Fibroblast of gingiva (primary cell): Measurements from ENCODE around the gene ERAL1.
"Not testable (repeated sequence)": the region's sequence is repeated elsewhere in the genome, so short reads cannot be mapped to it uniquely, and the experiment has no call there.

Experiments used
- DNase-seq: peaks from one replicate; pipeline ENCODE4 v3.0.0-alpha.2; 2011; ENCODE audit warnings: low read depth

ERAL1 gene

DNA sequence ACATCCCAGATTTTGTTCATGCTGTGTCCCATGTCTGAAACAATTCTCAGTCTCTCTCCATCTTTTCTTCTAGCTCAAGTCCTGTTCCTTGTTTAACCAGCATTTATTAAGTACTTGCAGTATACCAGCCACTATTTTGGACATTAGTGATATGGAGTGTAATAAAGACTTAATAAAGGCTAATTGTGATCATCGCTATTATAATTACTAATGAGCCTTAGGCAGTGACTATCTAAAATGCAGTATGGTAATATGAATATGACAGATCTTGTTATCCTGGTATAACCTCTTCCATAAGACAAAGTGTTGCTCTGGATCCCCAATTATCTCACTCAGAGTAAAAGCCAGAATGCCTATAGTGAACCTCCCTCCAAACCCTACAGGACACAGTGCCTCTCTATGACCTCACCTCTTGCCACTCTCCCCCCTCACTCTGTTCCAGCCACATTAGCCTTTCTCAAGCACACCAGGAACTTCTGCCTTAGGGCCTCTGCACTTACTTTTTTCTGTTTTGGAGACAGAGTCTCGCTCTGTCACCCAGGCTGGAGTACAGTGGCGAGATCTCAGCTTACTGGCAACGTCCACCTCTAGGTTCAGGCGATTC lies 44.5 kb downstream of the ERAL1 start:
- no peak for DNase-seq

DNA sequence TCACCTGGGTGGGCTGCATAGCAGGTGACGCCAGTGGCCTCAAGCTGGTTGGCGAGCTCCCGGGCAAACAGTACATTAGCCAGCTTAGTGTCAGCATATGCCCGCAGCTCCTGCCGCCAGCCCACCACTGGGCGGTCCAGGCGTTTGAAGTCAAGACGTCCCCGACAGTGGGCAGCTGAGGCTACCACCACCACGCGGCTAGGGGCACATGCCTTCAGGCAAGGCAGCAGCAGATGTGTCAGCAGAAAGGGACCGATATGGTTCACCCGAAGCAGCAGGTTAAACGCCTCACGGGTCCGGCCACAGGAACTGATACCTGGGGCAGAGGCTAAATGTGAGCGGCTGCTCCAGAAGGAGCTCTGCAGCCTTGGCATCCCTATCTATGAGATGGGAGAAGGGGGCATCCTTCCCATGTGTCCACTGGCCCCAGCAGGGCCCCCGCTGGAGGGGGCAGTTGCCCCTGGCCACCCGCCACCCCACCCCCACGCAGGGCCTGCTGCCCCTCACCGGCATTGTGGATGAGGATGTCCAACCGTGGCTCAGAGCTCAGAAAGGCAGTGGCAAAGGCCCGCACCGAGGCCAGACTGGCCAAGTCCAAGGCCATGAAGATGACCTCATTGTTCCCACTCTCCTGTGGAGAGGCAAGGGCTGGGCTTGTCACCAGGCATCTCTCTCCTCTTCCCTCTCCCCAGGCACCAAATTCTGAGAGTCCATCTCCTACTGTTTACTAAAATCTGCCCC lies 46.3 kb downstream of the ERAL1 start:
- no peak for DNase-seq

DNA sequence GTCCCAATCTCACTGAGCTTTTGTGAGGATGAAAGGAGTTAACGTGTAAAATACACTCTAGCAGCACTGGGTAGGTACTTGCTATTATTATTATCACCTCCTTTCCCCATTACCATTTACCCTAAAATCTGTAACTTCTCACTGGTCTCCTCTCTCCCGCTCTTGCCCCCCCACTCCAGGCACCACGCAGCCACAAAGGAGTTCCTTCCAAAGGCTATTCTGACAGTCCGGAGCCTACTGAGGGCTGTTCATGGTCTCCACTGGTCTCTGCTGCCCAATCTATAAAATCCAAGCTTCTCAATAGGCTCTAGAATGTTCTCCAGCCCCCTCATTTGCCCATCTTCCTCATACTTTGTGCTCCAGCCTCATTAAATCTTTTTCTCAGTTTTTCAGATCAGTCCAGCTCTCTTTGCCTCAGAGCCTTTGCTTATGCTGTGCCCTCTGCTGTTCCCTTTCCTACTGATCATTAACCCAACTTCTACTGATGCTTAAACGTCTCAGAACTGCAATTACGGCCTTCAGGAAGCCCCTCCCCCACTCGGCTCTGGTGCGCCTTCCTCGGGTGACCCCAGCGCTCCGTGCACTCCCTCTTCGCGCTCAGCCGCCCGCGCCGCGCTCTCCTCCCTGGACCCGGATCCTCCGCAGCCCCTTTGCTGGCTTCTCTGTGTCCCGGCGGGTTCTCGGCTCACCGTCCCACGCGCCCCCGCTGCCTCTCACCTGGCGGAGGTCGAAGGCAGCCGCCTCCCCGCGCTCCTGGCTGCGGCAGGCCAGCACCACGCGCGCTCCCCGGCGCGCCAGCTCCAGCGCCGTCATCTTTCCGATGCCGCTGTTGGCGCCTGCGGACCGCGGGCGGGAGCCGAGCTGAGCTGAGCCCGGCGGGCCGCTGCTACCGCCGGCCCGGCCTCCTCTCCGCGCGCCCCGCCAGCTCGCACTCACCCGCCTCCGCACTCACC lies 47.3 kb downstream of the ERAL1 start:
- DNase-seq: no peak

DNA sequence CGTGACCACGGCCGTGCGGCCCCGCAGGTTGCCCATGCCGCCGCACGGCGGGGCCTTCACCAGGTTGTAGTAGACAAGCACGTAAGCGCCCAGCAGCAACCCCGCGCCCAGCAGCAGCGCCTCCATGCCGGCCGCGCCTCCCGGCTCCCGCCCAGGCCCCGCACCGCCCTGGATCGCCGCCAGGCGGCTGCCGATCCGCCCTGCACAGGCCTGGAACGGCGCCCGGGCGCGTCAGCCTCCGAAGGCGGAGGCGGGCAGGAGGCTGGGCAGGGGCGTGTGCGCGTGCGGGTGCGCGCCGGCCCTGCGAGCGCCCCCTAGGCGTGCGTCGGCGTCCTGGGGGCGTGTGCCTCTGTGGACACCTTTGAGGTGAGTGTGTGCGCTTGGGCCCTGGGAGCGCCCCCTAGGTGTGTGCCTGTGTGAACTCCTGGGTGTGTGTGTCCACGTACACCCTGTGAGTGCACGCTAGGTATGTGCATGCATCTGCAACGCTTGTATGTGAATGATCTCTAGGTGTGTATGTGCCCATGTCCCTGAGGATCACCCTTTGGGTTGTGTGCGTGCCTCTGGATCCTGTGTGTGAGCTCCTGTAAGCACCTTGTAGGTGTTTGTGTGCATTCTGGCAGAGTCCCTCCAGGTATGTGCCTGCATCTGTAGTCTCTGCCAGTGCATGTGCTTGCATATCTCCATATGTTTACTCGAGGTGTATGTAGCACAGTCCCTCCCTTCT lies 48.2 kb downstream of the ERAL1 start, which contains the start of gene DHRS13:
TSS of gene DHRS13 (minus strand) at position 261 of the 727 bp plus-strand sequence. CDS start at position 126, 135 bp downstream.
- peak; percentile 75 for DNase-seq

DNA sequence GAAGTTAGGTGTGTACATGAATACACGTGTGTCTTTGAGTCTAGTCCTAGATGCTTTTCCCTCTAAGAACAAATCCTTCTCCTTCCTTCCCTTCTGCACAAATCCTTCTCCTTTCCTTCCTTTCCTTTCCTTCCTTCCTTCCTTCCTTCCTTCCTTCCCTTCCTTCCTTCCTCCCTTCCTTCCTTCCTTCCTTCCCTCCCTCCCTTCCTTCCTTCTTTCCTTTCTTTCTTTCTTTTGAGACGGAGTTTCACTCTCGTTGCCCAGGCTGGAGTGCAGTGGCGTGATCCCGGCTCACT lies 48.7 kb downstream of the ERAL1 start:
- DNase-seq: not testable (repeated sequence)

DNA sequence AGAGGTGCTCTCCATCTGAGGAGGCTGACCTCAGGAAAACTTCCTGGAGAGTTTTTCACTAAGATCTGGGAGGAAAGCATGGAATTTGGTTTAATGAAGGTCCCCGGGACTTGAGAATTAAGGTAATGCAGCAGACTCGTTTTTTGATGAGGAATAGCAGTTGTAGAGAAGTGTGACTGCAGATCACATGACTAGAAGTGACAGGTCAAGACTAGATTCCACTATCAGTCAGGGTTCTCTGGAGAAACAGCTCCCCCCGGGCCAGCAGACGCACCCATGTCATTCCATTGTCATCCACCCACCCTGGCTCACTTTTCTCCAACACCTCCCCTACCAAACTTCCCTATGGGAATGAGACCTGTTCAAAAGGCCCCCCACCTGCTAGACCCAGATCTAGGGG lies 50.0 kb downstream of the ERAL1 start:
- no peak for DNase-seq

DNA sequence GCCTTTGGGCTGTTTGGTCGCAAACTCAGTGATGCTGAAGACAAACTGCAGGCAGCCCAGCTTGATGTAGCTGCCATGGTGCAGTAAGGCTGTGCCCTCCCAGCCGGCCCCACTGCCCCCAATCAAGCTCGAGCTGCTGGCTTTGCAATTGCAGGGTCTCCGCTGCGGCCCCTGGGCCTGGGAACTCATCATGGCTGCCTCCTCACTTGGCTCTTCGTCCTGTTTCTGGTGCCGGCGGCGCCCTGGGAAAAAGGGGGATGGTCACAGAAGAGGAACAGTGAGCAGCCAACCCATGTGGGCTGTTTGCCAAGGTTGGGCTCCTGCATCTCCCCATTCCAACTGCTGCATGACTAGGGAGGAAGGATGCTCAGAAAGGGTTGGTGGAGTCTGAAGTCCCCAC lies 51.5 kb downstream of the ERAL1 start:
- no peak for DNase-seq

DNA sequence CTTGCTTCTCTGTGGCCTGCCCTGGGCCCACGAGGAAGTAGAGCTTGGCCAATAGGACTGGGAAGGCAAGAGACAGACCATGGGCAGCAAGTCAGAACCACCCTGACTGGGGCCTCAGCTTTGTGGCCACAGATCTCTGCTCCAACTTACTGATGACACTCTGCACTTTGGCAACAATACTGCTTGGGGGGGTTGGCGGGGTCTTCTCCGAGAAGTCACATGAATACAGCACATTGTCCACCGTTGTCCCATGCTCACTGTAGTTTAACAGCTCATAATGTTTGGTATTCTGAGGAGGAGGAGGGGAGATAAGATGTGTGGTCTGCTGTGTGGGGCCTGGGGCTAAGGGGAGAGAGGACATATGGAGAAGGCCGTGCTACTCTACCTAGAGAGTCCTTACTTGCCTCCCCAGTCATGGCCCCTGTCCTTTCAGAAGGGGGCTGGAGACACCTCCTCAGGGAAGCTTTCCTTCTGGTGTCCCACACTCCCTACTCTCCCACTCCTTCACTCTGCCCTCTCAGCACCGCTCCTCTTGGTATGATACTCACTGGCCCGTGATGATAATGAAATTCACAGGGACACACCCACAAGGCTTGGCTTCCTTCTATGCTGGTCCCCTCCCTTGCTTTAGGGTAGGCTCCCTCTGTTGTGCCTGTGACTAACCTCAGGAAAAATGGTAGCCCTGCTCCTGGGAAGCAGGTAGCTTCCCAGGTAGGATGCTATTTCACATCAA lies 52.1 kb downstream of the ERAL1 start:
- DNase-seq: no peak

DNA sequence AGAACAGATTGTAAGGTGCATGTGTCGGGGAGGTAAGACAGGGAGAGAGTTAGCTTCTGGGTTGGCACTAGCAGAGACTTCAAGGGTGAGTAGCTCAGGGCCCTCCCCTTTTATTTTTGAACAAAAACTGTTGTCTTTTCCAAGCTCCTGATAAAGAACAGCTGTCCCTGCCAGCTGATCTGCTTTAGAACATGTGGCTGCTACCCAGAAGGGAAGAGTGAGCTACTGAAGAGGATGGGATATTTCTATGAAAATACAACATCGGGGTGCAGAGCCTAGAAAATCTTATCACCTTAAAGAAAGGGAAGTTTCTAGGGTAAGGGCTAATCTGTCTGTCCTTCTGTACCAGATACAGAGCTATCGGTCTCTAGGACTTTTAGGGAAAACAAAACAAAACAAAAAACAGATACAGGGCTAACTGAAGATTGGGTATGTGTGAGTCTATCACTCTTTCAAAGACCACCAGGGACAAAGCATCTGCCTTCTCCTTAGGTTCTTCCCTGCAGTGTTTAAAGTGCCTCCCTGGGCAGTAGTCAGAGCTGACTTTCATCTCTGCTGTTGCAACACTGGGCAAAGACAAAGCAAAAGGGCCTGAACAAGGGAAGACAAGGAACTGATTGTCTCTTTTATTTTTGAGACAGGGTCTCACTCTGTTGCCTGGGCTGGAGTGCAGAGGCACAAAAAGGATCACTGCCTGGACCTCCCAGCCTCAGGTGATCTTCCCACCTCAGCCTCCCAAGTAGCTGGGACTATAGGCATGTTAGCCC lies 53.1 kb downstream of the ERAL1 start:
- DNase-seq: peak; percentile 49

DNA sequence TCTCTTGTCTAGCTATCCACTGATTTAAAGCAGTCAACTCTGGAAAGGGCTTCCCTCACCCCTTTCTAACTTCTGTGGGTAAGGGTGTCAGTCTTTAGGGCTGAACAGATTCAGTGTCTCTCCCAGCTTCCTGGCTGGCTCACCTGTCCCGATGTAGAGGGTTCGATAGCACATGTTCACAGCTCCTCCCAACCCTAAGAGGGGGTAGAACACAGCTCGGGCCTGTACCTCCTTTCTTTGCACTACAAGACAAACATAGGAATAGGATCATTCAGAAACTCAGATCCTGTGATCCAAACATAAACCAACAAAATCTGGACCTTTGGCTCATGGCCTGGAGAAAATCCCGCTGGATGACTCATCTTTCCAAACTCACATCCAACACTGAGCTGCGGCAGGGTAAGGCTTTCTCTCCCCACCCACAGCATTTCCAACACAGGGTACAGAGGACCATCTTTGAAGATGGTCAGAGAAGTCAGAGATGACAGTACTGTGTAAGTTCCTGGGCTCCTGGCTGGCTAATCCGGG lies 53.9 kb downstream of the ERAL1 start:
- peak; percentile 72 for DNase-seq

DNA sequence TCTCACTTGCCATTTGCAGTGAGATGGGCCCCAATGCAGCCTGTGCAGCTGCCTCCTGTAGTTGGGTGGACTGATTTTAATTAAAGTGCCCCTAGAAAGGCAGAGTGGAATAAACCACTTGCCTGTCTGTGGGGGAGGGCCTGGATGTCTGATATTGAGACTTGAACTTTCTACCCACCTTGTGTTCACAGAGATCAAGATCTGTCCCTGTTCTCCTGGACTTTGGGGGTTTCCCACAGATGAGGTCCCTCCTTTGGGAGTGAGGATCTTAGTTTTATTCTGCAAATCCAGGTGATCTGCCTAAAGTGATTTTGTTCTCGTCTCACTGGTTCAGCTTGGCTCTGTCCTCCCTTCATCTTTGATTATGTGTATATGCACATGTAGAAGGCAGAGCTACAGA lies 55.7 kb downstream of the ERAL1 start:
- DNase-seq: no peak
